HepG2 (cell line): Measurements from ENCODE around the gene C1QTNF1. TPM values are rescaled to one million over a fixed set of nuclear protein-coding genes. Genes with fewer than 3 reads are reported as not detected.

Experiments
- AHDC1 ChIP-seq: sonication (generic); formaldehyde crosslinking; IDR thresholded peaks from 2 replicates; pipeline ENCODE4 v1.5.1; 2020; ENCODE audit warnings: mild to moderate bottlenecking, missing genetic modification reagents, borderline replicate concordance
- E2F5 ChIP-seq: sonication (generic); formaldehyde crosslinking; conservative IDR thresholded peaks from 2 replicates; pipeline ENCODE4 v1.4.0; 2020; ENCODE audit warnings: missing genetic modification reagents
- FOXK1 ChIP-seq: sonication (generic); formaldehyde crosslinking; IDR thresholded peaks from 2 replicates; pipeline ENCODE4 v1.4.0; 2020; ENCODE audit warnings: low read depth, missing genetic modification reagents, borderline replicate concordance
- GATAD1 ChIP-seq: IDR thresholded peaks from 2 replicates; pipeline ENCODE4 v1.6.1; 2016; ENCODE audit warnings: missing genetic modification reagents, missing compliant biosample characterization
- KAT7 ChIP-seq: IDR thresholded peaks from 2 replicates; pipeline ENCODE4 v1.6.1; 2018; ENCODE audit warnings: borderline replicate concordance, missing compliant biosample characterization
- POGZ ChIP-seq: sonication (generic); formaldehyde crosslinking; IDR thresholded peaks from 2 replicates; pipeline ENCODE4 v1.4.0; 2020; ENCODE audit warnings: mild to moderate bottlenecking, missing genetic modification reagents
- REPIN1 ChIP-seq: sonication (generic); formaldehyde crosslinking; IDR thresholded peaks from 2 replicates; pipeline ENCODE4 v1.8.0; 2022; ENCODE audit warnings: missing genetic modification reagents, low read depth, mild to moderate bottlenecking, borderline replicate concordance
- SMAD1 ChIP-seq: sonication (generic); formaldehyde crosslinking; IDR thresholded peaks from 2 replicates; pipeline ENCODE4 v1.4.0; 2020; ENCODE audit warnings: missing genetic modification reagents, low read depth, mild to moderate bottlenecking, borderline replicate concordance
- TFE3 ChIP-seq: IDR thresholded peaks from 2 replicates; pipeline ENCODE4 v1.6.1; 2016
- TMF1 ChIP-seq: sonication (generic); formaldehyde crosslinking; IDR thresholded peaks from 2 replicates; pipeline ENCODE4 v1.8.1; 2022; ENCODE audit warnings: low read depth, missing genetic modification reagents
- UBTF ChIP-seq: sonication (generic); formaldehyde crosslinking; IDR thresholded peaks from 2 replicates; pipeline ENCODE4 v1.4.0; 2020; ENCODE audit warnings: mild to moderate bottlenecking, missing genetic modification reagents
- ZNF180 ChIP-seq: sonication (generic); formaldehyde crosslinking; IDR thresholded peaks from 2 replicates; pipeline ENCODE4 v1.4.0; 2020; ENCODE audit warnings: low read depth, missing genetic modification reagents, borderline replicate concordance
- ZNF292 ChIP-seq: sonication (generic); formaldehyde crosslinking; IDR thresholded peaks from 2 replicates; pipeline ENCODE4 v1.8.1; 2022; ENCODE audit warnings: mild to moderate bottlenecking, low read depth, missing genetic modification reagents, borderline replicate concordance
- ZNF430 ChIP-seq: sonication (generic); formaldehyde crosslinking; IDR thresholded peaks from 2 replicates; pipeline ENCODE4 v1.9.0; 2021; ENCODE audit warnings: mild to moderate bottlenecking, missing genetic modification reagents
- ZNF510 ChIP-seq: sonication (generic); formaldehyde crosslinking; IDR thresholded peaks from 2 replicates; pipeline ENCODE4 v1.4.0; 2020; ENCODE audit warnings: low read depth, mild to moderate bottlenecking, missing genetic modification reagents
- ZNF543 ChIP-seq: sonication (generic); formaldehyde crosslinking; IDR thresholded peaks from 2 replicates; pipeline ENCODE4 v1.4.0; 2020; ENCODE audit warnings: mild to moderate bottlenecking, missing genetic modification reagents
- ZNF547 ChIP-seq: sonication (generic); formaldehyde crosslinking; IDR thresholded peaks from 2 replicates; pipeline ENCODE4 v1.5.1; 2020; ENCODE audit warnings: mild to moderate bottlenecking, missing genetic modification reagents
- polyA plus RNA-seq, 8 experiments: library from polyadenylated mRNA; depleted of rRNA in 3 of 8; stranded (reverse) in 7 of 8; unstranded in 1 of 8; fragments of >200 nt; fragmentation: Illumina TruSeq in 4 of 8; extraction: Trizol in 4 of 8; gene quantifications; 2 replicates each; pipeline versions ENCODE4 v1.2.1 to v1.2.3, GENCODE V29; 2011 to 2016; ENCODE audit warnings: low read depth in 4 of 8, missing spikeins in 1 of 8, mixed read lengths in 1 of 8; ENCODE audit not compliant: insufficient read depth in 1 of 8
- total RNA-seq, 5 experiments: library from RNA; depleted of rRNA; stranded (reverse); fragments of >200 nt; fragmentation: Illumina TruSeq; extraction: Trizol; gene quantifications; 2 replicates each; pipeline ENCODE4 v1.2.3, GENCODE V29; 2016; ENCODE audit warnings: low read depth in 1 of 5

Gene C1QTNF1
- total and polyA plus RNA-seq, 2 of the 13 experiments (the other 11 are each of a cell fraction or from before 2014, with no cell fraction given), result 0.18 to 0.86 TPM

GRCh38 chr17:79009397-79010303, 14.3 kb upstream of the C1QTNF1 start, which contains the start of gene CANT1 (continued):
- TF ChIP-seq UBTF (peak; percentile 34; the same call in 1 of the 2 replicates), GATAD1 (CRISPR knock-in tag) (peak; percentile 87), AHDC1 (CRISPR knock-in tag) (0 out of 2 replicates have a peak, but pooled peaks have one; percentile 6), ZNF292 (CRISPR knock-in tag) (no peak), ZNF547 (CRISPR knock-in tag) (peak; percentile 29), POGZ (CRISPR knock-in tag) (peak; percentile 68), E2F5 (CRISPR knock-in tag) (peak; percentile 74; the same call in 1 of the 2 replicates), REPIN1 (peak; percentile 81; the same call in 1 of the 2 replicates), TFE3 (no peak), ZNF543 (CRISPR knock-in tag) (no peak), SMAD1 (CRISPR knock-in tag) (no peak), ZNF510 (CRISPR knock-in tag) (peak; percentile 59; the same call in 1 of the 2 replicates), ZNF180 (CRISPR knock-in tag) (no peak), FOXK1 (CRISPR knock-in tag) (peak; percentile 86; the same call in 1 of the 2 replicates), TMF1 (CRISPR knock-in tag) (peak; percentile 57; the same call in 1 of the 2 replicates), ZNF430 (CRISPR knock-in tag) (peak; percentile 73; the same call in 1 of the 2 replicates), KAT7 (CRISPR knock-in tag) (peak; percentile 80; the same call in 1 of the 2 replicates)
